Chondrocyte (in vitro differentiated cells): ENCODE measurements around the gene FABP1. TPM values are rescaled to one million over a fixed set of nuclear protein-coding genes. Genes with fewer than 3 reads are reported as not detected.

Experiments
- DNase-seq: peaks from one replicate; pipeline ENCODE4 v3.0.0; 2021; ENCODE audit warnings: mixed read lengths, low spot score
- H3K27ac Mint-ChIP-seq: one replicate; pipeline ENCODE4 v1.8.0; 2021; ENCODE audit warnings: mild to moderate bottlenecking, moderate library complexity, mixed read lengths; ENCODE audit not compliant: unreplicated experiment
- H3K27me3 Mint-ChIP-seq: 2 replicates; pipeline ENCODE4 v1.8.0; 2021; ENCODE audit warnings: low read depth, mixed read lengths
- H3K36me3 Mint-ChIP-seq: 2 replicates; pipeline ENCODE4 v1.8.0; 2021; ENCODE audit warnings: low read depth, mixed read lengths
- H3K4me1 Mint-ChIP-seq: 2 replicates; pipeline ENCODE4 v1.8.0; 2021; ENCODE audit warnings: low read depth, mild to moderate bottlenecking, mixed read lengths
- H3K4me3 Mint-ChIP-seq: one replicate; pipeline ENCODE4 v1.8.0; 2021; ENCODE audit warnings: mild to moderate bottlenecking, moderate library complexity, mixed read lengths; ENCODE audit not compliant: unreplicated experiment
- H3K9me3 Mint-ChIP-seq: 2 replicates; pipeline ENCODE4 v1.8.0; 2021; ENCODE audit warnings: low read depth, mixed read lengths
- total RNA-seq: library from RNA; stranded (reverse); gene quantifications from 3 replicates; pipeline ENCODE4 v1.2.1, GENCODE V29; 2021
- TF ChIP-seq, protein P1 (sequence below): fragments of 200-600 bp; sonication (generic); IDR thresholded peaks from 2 replicates; pipeline ENCODE4 v1.5.0; 2021; ENCODE audit warnings: antibody characterized with exemption, mild to moderate bottlenecking, moderate library complexity

FABP1 gene
- total RNA-seq, 1 donor from 2014 or later: not detected

DNA sequence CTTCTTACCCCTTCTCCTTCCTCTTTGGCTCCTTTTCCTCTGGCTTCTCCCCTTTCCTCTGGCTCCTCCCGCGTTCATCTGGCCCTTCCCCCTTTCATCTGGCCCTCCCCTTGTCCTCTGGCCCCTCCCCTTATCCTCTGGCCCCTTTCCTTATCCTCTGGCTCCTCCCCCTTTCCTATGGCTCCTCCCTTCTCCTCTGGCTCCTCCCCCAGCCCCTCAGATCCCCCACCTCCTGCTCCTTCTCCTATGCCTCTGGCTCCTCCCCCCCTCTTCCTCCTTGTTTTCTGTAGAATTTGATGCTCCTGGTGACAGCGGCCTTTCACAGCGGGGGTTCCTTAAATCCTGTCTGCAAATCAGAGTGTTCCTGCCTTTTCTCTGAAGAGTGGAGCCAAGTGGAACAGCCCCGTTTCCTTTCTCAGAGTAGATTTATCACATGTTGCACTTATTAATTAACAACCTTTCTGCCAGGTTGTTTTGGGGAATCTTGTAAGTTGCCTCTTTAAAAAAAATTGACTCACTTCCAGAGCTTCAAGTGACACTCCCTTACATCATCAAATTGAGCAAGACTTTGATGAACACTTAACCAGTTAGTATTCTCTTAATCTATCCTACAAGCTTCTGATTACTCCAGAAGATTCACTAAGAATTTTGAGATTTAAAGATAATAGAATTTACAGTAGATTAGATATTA is 27.9 kb downstream of the FABP1 start:
- Mint-ChIP-seq H3K36me3 (no peaks in the 10 kb centered on the region), H3K27me3 (peaks cover 14% of the 10 kb centered on the region), H3K4me1 (no peaks in the 10 kb centered on the region), H3K9me3 (no peaks in the 10 kb centered on the region), H3K4me3 (no peak overlapping the region), H3K27ac (no peak overlapping the region)
- DNase-seq: no peak
- TF ChIP-seq, protein P1, sequence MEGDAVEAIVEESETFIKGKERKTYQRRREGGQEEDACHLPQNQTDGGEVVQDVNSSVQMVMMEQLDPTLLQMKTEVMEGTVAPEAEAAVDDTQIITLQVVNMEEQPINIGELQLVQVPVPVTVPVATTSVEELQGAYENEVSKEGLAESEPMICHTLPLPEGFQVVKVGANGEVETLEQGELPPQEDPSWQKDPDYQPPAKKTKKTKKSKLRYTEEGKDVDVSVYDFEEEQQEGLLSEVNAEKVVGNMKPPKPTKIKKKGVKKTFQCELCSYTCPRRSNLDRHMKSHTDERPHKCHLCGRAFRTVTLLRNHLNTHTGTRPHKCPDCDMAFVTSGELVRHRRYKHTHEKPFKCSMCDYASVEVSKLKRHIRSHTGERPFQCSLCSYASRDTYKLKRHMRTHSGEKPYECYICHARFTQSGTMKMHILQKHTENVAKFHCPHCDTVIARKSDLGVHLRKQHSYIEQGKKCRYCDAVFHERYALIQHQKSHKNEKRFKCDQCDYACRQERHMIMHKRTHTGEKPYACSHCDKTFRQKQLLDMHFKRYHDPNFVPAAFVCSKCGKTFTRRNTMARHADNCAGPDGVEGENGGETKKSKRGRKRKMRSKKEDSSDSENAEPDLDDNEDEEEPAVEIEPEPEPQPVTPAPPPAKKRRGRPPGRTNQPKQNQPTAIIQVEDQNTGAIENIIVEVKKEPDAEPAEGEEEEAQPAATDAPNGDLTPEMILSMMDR: no peak

DNA sequence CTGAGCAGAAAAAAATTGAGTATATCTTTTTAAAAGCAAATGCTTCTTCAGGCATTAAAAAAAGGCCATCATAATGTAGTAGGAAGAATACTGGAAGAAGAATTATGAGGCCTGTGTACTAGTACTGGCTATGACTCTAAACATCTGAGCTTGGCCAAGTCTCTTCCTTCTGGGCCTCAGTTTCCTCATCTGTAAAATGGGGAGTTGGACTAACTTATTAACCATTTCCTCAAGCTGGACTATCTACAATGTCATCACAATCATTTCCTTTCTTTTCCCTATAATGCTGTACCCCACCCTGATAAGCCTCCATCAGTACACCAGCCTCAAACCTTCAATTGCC is 29.3 kb downstream of the FABP1 start:
- H3K27ac Mint-ChIP-seq: no peak overlapping the region
- no peaks in the 10 kb centered on the region for H3K4me1 Mint-ChIP-seq
- TF ChIP-seq, protein P1: no peak
- no peaks in the 10 kb centered on the region for H3K9me3 Mint-ChIP-seq
- no peak for DNase-seq
- no peaks in the 10 kb centered on the region for H3K36me3 Mint-ChIP-seq
- H3K4me3 Mint-ChIP-seq: no peak overlapping the region
- H3K27me3 Mint-ChIP-seq: peaks cover 14% of the 10 kb centered on the region

DNA sequence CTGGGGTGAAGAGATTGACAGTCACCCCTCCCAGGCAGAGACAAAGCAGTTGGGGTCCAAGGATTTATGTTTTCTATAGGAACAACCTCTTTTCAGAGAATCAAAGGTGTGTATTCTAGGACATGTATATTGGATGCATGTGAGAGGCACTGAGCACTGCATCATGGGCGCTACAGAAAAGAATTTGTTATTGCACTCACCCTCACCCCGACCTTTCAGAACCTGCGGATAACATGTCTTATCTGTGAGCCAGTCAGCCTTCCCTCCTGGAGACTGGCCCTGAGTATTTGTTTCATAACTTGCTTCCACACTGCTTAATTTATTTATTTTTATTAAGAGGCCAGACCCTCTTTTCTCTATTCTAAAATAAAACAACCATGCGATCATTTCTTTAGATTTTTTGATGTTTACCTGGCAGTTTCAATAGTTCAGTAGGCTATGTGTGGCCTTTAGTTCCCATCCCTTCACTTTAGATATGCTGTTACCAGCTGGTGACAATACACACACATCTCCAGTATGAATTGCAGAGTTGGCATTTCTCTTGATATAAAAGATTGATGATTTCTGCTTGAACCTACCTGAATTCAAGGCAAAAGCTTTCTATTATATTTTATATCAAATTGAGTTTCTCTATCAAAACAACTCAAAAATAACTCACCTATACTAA is 29.8 kb downstream of the FABP1 start:
- no peaks in the 10 kb centered on the region for H3K4me1 Mint-ChIP-seq
- no peak overlapping the region for H3K27ac Mint-ChIP-seq
- DNase-seq: no peak
- H3K9me3 Mint-ChIP-seq: no peaks in the 10 kb centered on the region
- TF ChIP-seq, protein P1: no peak
- H3K4me3 Mint-ChIP-seq: no peak overlapping the region
- no peaks in the 10 kb centered on the region for H3K36me3 Mint-ChIP-seq
- H3K27me3 Mint-ChIP-seq: peaks cover 13% of the 10 kb centered on the region

DNA sequence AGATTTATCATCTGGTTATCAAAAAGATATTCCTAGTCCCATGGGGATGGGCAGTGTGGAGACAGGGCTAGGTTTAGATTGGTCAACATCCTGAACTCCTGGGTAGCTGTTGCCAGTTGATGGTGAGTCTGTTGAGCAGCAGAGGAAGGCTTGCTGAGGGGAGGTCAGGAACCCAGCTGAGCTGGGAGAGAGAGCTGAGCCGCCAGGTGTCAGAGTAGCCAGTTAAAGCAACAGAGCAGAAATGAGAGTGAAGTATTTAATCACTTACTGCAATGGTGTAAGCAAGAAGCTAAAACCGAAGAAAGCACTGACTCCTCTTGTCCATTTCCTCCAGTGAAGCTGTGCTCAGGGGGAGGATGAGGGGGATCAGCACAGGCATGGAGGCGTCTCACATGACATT is 30.7 kb downstream of the FABP1 start:
- no peaks in the 10 kb centered on the region for H3K9me3 Mint-ChIP-seq

DNA sequence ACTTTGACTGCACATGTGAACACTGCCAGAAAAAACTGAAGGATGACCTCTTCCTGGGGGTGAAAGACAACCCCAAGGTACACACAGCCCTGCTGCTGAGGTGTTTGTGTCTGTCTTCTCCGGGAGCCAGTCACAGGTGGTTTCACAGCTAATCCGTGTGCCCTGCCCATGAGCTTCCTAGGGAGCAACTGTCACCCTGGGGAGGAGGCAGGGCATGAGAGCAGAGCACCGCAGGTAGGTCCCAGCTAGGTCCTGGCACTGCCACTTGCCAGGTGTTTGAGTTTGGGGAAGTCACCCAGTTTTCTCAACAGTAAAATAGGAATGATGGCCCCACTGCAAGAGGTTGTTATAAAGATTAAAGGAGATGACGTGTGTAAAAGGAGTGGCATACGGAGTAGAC is 31.2 kb downstream of the FABP1 start:
- TF ChIP-seq, protein P1: no peak
- Mint-ChIP-seq H3K27ac (no peak overlapping the region), H3K4me1 (no peaks in the 10 kb centered on the region), H3K36me3 (no peaks in the 10 kb centered on the region), H3K4me3 (no peak overlapping the region), H3K9me3 (no peaks in the 10 kb centered on the region), H3K27me3 (peaks cover 6% of the 10 kb centered on the region)
- no peak for DNase-seq

More for the DNA sequence above, 30.7 kb downstream of the FABP1 start:
- no peak for DNase-seq
- TF ChIP-seq, protein P1: no peak
- H3K4me3 Mint-ChIP-seq: no peak overlapping the region
- no peak overlapping the region for H3K27ac Mint-ChIP-seq
- no peaks in the 10 kb centered on the region for H3K4me1 Mint-ChIP-seq
- peaks cover 6% of the 10 kb centered on the region for H3K27me3 Mint-ChIP-seq
- H3K36me3 Mint-ChIP-seq: no peaks in the 10 kb centered on the region
